Suppressor macrophage treated with lipopolysaccharide for 4 hours (primary cell): ENCODE measurements around the gene ZNF579.
A peak's percentile ranks its signal among the peaks of the same experiment; 100 is the strongest.
"Not testable (repeated sequence)": the region's sequence is repeated elsewhere in the genome, so short reads cannot be mapped to it uniquely, and the experiment has no call there.

Experiments used
- DNase-seq: peaks from one replicate; pipeline ENCODE4 v3.0.0-alpha.2; 2020

The ZNF579 gene

DNA sequence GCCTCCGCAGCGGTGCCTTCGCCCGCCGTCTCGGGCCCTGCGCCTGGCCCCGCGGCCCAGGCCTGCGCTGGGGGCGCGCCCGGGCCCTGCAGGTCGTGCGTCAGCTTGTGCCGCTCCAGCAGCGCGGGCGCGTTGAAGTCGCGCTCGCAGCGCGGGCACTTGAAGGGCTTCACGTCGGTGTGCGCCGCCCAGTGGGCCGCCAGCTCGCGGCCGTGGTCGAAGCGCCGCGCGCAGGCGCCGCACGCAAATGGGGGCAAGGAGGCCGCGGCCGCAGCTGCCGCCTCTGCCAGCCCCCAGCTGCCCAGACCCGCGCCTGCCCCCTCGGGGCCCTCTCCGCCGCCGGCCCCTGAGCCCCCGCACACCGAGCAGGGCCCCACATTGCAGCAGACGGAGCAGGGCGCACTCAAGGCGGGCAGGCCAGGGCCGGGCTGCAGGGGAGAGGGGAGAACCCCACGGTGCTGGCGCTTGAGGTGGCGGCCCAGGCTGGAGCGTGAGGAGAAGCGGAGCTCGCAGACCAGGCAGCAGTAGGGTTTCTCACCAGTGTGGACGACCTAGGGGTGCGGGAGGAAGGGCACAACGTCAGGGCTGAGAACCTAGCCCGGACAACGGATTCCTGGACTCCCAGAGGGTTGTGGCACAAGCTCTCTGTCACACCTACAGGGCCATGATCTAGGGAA lies 12.6 kb upstream of the ZNF579 start:
- no peak for DNase-seq

DNA sequence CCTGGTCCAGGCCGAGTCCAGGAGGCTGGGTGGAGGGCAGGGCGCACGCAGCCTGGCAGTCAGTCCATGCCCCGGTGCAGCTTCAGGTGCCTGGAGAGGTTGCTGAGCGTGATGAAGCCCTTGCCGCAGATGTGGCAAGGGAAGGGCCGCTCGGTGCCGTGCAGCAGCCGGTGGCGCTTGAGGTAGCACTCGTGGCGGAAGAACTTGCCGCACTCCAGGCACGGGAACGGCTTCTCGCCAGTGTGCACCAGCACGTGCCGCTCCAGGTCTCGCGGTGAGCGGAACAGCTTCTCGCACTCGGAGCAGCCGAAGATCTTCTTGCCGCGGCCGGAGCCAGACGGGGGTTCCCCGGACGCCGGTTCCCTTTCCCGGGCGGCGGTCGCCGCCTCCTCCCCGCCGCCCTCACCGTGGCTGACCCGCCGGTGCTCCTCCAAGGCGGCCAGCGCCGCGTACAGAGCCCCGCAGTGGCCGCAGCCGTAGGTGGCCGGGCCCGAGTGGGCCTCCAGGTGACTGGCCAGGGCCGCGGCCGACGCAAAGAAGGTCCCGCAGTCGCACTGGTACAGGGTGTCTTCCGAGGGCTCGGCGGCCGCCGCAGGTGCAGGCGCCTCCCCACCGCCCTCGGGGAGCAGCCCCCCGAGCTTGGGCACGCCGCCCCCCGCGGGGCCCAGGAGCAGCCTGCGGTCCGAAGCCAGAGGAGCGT lies 11.9 kb upstream of the ZNF579 start:
- no peak for DNase-seq

DNA sequence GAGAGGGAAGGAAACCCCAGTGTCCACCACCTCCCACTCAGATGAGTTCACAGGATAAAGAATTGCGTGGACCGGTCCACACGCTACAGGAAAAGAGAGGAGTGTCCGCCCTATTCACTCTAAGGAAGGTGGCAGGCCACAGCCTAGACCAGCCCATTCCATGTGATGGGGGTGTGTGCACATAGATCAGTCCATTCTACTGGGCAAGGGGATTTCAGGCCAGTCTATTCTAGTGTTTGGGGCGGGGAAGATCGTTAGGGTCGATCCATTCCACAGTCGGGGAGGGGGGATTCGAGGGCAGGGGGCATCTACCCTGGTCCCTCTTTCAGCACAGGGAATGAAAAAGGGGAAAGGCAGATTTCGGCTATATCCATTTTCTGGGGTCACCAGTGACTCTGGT lies 10.9 kb upstream of the ZNF579 start:
- DNase-seq = no peak

DNA sequence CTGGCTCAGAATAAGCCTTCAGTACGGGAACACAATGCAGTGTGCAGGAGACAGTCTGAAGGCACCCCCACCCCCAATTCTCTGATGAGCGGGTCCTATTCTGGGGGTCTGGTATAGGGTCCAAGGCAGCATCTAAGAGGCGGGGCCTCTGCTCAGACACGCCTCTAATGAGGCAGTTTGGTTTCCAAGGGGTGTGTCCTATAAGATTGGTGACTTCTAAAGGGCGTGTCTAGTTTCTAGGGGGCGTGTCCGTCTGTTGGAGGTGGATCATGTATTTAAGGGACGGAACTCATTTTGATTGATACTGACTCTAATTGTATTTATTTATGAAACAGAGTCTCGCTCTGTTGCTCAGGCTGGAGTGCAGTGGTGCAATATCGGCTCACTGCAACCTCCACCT lies 10.0 kb upstream of the ZNF579 start:
- no peak for DNase-seq

- DNase-seq = no peak
Observed at GRCh38 chr19:55590109-55590508, 9.5 kb upstream of the ZNF579 start.

- DNase-seq = no peak
Observed at GRCh38 chr19:55588738-55589137, 8.1 kb upstream of the ZNF579 start.

GRCh38 chr19:55586976-55587668 lies 6.5 kb upstream of the ZNF579 start:
- peak; percentile 88 for DNase-seq

GRCh38 chr19:55585658-55586339 lies 5.2 kb upstream of the ZNF579 start:
- no peak for DNase-seq

DNA sequence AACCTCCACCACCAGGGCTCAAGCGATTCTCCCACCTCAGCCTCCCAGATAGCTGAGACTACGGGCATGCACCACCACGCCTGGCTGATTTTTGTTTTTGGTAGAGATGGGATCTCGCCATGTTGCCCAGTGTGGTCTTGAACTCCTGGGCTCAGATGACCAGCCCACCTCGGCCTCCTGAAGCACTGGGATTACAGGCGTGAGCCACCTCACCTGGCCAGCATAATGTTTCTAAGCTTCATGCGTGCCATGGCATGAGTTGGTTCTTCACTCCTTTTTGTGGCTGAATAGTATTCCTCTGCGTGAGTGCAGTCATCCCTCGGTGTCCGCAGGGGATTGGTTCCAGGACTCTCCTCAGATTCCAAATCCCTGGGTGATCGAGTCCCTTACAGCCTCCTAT lies 4.2 kb upstream of the ZNF579 start:
- DNase-seq = no peak

DNA sequence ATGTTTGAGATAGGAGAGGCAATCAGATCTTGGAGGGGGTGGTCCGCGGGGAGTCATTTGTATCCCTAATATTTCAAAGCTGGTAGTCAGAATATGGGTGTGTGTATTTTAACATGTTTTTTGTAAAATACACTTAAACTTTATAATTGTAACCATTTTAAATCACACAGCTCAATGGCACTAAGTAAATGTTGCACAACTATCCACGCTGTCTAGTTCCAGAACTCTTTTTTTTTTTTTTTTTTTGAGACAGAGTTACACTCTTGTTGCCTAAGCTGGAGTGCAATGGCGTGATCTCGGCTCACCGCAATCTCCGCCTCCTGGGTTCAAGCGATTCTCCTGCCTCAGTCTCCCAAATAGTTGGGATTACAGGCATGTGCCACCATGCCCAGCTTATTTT lies 3.2 kb upstream of the ZNF579 start:
- not testable (repeated sequence) for DNase-seq

DNA sequence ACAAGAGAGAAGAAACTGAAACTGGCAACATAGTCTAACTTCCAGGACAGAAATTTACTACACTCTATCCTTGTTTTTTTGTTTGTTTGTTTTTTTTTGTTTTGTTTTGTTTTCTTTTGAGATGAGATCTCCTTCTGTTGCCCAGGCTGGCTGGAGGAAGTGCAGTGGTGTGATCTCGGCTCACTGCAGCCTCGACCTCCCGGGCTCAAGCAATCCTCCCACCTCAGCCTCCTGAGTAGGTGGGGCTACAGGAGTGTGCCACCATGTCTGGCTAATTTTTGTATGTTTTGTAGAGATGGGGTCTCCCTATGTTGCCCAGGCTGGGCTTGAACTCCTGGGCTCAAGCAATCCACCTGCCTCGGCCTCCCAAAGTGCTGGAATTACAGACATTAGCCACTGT lies 1.6 kb upstream of the ZNF579 start:
- not testable (repeated sequence) for DNase-seq

DNA sequence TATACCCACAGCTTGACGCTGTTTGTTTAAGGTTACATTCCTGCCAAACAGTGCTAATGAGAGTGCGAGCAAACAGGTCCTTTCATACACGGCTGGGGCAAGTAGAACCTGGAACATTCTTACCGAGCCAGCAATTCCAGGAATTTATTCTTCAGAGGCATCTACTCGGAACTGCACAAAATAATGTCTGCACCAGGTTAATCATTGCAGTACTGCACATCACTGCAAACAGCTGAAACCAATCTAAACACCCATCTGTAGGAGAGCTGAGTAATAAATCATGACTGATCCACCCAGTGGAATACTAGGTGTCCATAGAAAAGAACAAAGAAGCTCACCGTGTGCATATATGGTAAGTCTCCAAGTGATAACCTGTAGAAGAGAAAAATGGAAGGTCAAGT lies 1.2 kb upstream of the ZNF579 start:
- DNase-seq = no peak

- DNase-seq = no peak
Observed at GRCh38 chr19:55581145-55581822, 636 bp upstream of the ZNF579 start.

- no peak for DNase-seq
Observed at GRCh38 chr19:55579766-55580621, 654 bp downstream of the ZNF579 start.

- DNase-seq = no peak
Observed at GRCh38 chr19:55578761-55579747, 1.6 kb downstream of the ZNF579 start.

- no peak for DNase-seq
Observed at GRCh38 chr19:55578031-55578760, 2.5 kb downstream of the ZNF579 start.

DNA sequence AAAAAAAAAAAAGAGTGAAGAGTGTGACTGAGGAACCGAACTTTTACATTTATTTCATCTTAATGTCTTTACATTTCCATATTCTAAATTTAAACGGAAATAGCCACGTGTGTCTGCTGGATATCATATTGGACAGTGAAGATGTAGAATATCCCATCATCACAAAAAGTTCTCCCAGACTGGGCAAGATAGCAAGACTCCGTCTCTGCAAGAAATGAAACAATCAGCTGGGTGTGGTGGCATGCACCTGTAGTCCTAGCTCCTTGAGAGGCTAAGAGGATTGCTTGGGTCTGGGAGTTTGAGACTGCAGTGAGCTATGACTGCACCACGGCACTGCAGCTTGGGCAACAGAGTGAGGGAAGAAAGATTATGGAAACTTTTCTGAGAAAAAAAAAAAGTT lies 3.9 kb downstream of the ZNF579 start:
- DNase-seq = no peak

GRCh38 chr19:55573929-55574328 lies 6.7 kb downstream of the ZNF579 start:
- not testable (repeated sequence) for DNase-seq

- DNase-seq = not testable (repeated sequence)
Observed at GRCh38 chr19:55569477-55569876, 11.2 kb downstream of the ZNF579 start.
